A549 (cell line): ENCODE data around the gene NTRK2.

Experiments used
- CHD2 ChIP-seq: fragments of 150-350 bp; IDR thresholded peaks from 2 replicates; pipeline ENCODE4 v1.6.1; 2014; ENCODE audit warnings: low read length; ENCODE audit not compliant: partially characterized antibody
- EP300 ChIP-seq, 2 experiments: fragments of >200 bp; sonication (Bioruptor Twin); formaldehyde crosslinking; IDR thresholded peaks; 2 replicates in 1 of 2; 3 replicates in 1 of 2; pipeline ENCODE4 v1.6.1; 2016 to 2017
- MAFK ChIP-seq: fragments of 450-650 bp; IDR thresholded peaks from 2 replicates; pipeline ENCODE4 v1.6.1; 2014; ENCODE audit not compliant: partially characterized antibody
- MYC ChIP-seq: IDR thresholded peaks from 2 replicates; pipeline ENCODE4 v1.6.1; 2012; ENCODE audit warnings: mild to moderate bottlenecking, inconsistent platforms, low read length, improper control_type of control experiment, borderline replicate concordance
- POLR2AphosphoS2 ChIP-seq: conservative IDR thresholded peaks from 2 replicates; pipeline ENCODE4 v1.6.1; 2012; ENCODE audit warnings: low read length, improper control_type of control experiment, inconsistent platforms
- TF ChIP-seq, protein P1 (sequence below): fragments of 450-650 bp; IDR thresholded peaks from 2 replicates; pipeline ENCODE4 v1.6.1; 2014; ENCODE audit warnings: antibody characterized with exemption
- TF ChIP-seq, protein P2 (sequence below): fragments of 200-600 bp; sonication (generic); IDR thresholded peaks from 2 replicates; pipeline ENCODE4 v1.6.1; 2016; ENCODE audit warnings: antibody characterized with exemption, mild to moderate bottlenecking, moderate library complexity
- TF ChIP-seq, protein P3 (sequence below): fragments of >200 bp; sonication (Bioruptor Twin); formaldehyde crosslinking; IDR thresholded peaks from 3 replicates; pipeline ENCODE4 v1.5.1; 2016
- TF ChIP-seq, protein P4 (sequence below): IDR thresholded peaks from 2 replicates; pipeline ENCODE4 v1.6.1; 2012
- TF ChIP-seq, protein P5 (sequence below): fragments of 150-350 bp; IDR thresholded peaks from 2 replicates; pipeline ENCODE4 v1.6.1; 2014; ENCODE audit warnings: low read depth, mild to moderate bottlenecking, low read length

DNA sequence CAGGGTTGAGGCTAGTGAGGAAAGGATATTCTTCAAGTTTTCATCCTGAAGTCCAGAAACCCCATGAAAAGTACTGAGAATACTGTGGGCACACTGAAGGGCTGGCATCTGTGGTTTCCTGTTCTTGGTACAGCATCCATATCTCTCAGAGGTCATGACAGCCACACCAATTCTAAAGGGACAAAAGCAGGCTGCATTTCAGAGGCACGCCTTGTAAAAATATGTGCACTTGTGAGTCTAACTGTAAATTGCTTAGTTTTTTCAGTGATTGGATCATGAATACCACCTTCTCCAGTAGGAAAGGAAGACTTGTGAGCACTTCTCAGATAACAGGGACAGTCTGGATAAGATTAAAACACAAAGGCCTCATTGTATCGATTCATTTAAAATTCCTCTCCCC is 230.9 kb downstream of the NTRK2 start:
- TF ChIP-seq, protein P1, sequence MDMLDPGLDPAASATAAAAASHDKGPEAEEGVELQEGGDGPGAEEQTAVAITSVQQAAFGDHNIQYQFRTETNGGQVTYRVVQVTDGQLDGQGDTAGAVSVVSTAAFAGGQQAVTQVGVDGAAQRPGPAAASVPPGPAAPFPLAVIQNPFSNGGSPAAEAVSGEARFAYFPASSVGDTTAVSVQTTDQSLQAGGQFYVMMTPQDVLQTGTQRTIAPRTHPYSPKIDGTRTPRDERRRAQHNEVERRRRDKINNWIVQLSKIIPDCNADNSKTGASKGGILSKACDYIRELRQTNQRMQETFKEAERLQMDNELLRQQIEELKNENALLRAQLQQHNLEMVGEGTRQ, result no peak
- TF ChIP-seq, protein P2, sequence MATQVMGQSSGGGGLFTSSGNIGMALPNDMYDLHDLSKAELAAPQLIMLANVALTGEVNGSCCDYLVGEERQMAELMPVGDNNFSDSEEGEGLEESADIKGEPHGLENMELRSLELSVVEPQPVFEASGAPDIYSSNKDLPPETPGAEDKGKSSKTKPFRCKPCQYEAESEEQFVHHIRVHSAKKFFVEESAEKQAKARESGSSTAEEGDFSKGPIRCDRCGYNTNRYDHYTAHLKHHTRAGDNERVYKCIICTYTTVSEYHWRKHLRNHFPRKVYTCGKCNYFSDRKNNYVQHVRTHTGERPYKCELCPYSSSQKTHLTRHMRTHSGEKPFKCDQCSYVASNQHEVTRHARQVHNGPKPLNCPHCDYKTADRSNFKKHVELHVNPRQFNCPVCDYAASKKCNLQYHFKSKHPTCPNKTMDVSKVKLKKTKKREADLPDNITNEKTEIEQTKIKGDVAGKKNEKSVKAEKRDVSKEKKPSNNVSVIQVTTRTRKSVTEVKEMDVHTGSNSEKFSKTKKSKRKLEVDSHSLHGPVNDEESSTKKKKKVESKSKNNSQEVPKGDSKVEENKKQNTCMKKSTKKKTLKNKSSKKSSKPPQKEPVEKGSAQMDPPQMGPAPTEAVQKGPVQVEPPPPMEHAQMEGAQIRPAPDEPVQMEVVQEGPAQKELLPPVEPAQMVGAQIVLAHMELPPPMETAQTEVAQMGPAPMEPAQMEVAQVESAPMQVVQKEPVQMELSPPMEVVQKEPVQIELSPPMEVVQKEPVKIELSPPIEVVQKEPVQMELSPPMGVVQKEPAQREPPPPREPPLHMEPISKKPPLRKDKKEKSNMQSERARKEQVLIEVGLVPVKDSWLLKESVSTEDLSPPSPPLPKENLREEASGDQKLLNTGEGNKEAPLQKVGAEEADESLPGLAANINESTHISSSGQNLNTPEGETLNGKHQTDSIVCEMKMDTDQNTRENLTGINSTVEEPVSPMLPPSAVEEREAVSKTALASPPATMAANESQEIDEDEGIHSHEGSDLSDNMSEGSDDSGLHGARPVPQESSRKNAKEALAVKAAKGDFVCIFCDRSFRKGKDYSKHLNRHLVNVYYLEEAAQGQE, result no peak
- TF ChIP-seq EP300 (IDR thresholded peaks at IDR 0.05), result no peak
- TF ChIP-seq CHD2, result no peak
- no peak for TF ChIP-seq MYC
- TF ChIP-seq MAFK, result no peak
- TF ChIP-seq, protein P3, sequence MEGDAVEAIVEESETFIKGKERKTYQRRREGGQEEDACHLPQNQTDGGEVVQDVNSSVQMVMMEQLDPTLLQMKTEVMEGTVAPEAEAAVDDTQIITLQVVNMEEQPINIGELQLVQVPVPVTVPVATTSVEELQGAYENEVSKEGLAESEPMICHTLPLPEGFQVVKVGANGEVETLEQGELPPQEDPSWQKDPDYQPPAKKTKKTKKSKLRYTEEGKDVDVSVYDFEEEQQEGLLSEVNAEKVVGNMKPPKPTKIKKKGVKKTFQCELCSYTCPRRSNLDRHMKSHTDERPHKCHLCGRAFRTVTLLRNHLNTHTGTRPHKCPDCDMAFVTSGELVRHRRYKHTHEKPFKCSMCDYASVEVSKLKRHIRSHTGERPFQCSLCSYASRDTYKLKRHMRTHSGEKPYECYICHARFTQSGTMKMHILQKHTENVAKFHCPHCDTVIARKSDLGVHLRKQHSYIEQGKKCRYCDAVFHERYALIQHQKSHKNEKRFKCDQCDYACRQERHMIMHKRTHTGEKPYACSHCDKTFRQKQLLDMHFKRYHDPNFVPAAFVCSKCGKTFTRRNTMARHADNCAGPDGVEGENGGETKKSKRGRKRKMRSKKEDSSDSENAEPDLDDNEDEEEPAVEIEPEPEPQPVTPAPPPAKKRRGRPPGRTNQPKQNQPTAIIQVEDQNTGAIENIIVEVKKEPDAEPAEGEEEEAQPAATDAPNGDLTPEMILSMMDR, result no peak
- TF ChIP-seq, protein P4, sequence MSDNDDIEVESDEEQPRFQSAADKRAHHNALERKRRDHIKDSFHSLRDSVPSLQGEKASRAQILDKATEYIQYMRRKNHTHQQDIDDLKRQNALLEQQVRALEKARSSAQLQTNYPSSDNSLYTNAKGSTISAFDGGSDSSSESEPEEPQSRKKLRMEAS, result no peak
- TF ChIP-seq, protein P5, sequence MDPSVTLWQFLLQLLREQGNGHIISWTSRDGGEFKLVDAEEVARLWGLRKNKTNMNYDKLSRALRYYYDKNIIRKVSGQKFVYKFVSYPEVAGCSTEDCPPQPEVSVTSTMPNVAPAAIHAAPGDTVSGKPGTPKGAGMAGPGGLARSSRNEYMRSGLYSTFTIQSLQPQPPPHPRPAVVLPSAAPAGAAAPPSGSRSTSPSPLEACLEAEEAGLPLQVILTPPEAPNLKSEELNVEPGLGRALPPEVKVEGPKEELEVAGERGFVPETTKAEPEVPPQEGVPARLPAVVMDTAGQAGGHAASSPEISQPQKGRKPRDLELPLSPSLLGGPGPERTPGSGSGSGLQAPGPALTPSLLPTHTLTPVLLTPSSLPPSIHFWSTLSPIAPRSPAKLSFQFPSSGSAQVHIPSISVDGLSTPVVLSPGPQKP, result no peak
- no peak for TF ChIP-seq POLR2AphosphoS2
